Transverse colon (tissue), 4 donors: ENCODE results near the gene ALG1.
"Not testable (repeated sequence)": the region's sequence is repeated elsewhere in the genome, so short reads cannot be mapped to it uniquely, and the experiment has no call there.

ENCODE experiments used
- EP300 ChIP-seq: sonication (generic); formaldehyde crosslinking; IDR thresholded peaks from one replicate; pipeline ENCODE4 v1.6.1; 2017; ENCODE audit warnings: antibody characterized with exemption, low read depth
- POLR2A ChIP-seq: fragments of 450-650 bp; IDR thresholded peaks from one replicate; pipeline ENCODE4 v1.6.1; 2016; ENCODE audit warnings: antibody characterized with exemption, mild to moderate bottlenecking, moderate library complexity
- POLR2AphosphoS5 ChIP-seq, 3 donors: sonication (generic); formaldehyde crosslinking; IDR thresholded peaks; one replicate each; pipeline ENCODE4 v1.6.1; 2016; ENCODE audit warnings: antibody characterized with exemption in 3 of 3
- TF ChIP-seq, protein P1 (sequence below), 5 experiments: fragments of 200-600 bp in 3 of 5; fragments of 450-650 bp in 2 of 5; sonication (generic) in 3 of 5; IDR thresholded peaks; 1 replicate in 2 of 5; 2 replicates in 3 of 5; pipeline ENCODE4 v1.5.1; 2016 to 2017; ENCODE audit warnings: antibody characterized with exemption in 5 of 5, inconsistent platforms in 3 of 5, mild to moderate bottlenecking in 2 of 5, moderate library complexity in 1 of 5

DNA sequence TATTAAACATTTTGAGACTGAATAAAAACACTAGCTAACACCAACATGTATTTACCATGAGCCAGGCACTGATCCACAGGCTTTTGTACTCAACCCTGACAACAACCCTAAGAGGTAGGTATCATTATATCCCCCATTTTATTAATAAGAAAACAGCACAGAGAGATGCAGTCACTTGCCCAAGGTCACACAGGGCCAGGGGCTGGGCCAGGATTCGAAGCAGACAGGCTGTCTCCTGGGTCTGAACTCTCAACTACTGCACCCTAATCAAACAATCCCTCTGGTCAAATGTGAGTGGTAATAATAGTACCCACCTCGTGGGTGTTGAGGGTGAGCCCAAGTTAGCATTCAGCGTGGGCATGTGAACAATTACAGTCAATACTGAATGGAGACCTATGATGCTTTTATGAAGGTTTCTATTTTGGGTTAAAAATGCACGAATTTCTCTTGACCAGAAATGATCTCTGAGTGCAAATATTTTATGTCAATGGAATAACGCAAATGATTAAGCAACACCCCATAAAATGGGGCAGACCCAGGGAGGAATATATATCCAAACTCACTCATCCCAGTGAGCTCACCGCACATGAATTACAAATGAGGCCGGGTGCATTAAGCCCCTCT is 24.9 kb downstream of the ALG1 start:
- TF ChIP-seq, protein P1, sequence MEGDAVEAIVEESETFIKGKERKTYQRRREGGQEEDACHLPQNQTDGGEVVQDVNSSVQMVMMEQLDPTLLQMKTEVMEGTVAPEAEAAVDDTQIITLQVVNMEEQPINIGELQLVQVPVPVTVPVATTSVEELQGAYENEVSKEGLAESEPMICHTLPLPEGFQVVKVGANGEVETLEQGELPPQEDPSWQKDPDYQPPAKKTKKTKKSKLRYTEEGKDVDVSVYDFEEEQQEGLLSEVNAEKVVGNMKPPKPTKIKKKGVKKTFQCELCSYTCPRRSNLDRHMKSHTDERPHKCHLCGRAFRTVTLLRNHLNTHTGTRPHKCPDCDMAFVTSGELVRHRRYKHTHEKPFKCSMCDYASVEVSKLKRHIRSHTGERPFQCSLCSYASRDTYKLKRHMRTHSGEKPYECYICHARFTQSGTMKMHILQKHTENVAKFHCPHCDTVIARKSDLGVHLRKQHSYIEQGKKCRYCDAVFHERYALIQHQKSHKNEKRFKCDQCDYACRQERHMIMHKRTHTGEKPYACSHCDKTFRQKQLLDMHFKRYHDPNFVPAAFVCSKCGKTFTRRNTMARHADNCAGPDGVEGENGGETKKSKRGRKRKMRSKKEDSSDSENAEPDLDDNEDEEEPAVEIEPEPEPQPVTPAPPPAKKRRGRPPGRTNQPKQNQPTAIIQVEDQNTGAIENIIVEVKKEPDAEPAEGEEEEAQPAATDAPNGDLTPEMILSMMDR (IDR thresholded peaks at IDR 0.05), result not testable (repeated sequence)
- TF ChIP-seq EP300; POLR2A; POLR2AphosphoS5 (IDR thresholded peaks at IDR 0.05): not testable (repeated sequence)
